Esophagus squamous epithelium (tissue), 4 donors: ENCODE results near the gene TBC1D22B.

ENCODE experiments used
- POLR2A ChIP-seq, 4 donors: fragments of 450-650 bp; IDR thresholded peaks; one replicate each; pipeline ENCODE4 v1.6.1; 2017; ENCODE audit warnings: antibody characterized with exemption in 4 of 4, mild to moderate bottlenecking in 4 of 4, moderate library complexity in 3 of 4
- TF ChIP-seq, protein P1 (sequence below), 6 experiments: fragments of 450-650 bp in 4 of 6; fragments of 200-600 bp in 2 of 6; sonication (generic) in 2 of 6; IDR thresholded peaks; one replicate each; pipeline ENCODE4 v1.5.1; 2016 to 2019; ENCODE audit warnings: antibody characterized with exemption in 6 of 6, mild to moderate bottlenecking in 4 of 6, moderate library complexity in 4 of 6

DNA sequence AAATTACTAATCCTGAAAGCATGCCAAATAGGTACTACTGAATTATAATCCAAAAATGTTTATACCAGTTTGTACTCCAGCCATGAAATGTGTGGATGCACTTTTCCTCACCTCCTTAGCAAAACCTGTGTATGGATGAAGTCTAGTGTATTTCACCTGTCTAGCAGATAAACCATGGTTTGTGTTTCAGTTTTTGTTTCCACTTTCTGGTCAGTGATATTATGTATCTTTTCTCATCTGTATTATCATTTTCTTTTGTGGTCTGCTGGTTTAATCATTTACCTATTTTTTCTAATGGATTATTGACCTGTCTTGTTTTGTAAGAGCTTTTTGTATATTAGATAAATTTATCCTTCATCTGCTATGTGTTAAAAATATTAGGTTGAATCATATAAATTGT, 41.4 kb downstream of the TBC1D22B start:
- TF ChIP-seq, protein P1, sequence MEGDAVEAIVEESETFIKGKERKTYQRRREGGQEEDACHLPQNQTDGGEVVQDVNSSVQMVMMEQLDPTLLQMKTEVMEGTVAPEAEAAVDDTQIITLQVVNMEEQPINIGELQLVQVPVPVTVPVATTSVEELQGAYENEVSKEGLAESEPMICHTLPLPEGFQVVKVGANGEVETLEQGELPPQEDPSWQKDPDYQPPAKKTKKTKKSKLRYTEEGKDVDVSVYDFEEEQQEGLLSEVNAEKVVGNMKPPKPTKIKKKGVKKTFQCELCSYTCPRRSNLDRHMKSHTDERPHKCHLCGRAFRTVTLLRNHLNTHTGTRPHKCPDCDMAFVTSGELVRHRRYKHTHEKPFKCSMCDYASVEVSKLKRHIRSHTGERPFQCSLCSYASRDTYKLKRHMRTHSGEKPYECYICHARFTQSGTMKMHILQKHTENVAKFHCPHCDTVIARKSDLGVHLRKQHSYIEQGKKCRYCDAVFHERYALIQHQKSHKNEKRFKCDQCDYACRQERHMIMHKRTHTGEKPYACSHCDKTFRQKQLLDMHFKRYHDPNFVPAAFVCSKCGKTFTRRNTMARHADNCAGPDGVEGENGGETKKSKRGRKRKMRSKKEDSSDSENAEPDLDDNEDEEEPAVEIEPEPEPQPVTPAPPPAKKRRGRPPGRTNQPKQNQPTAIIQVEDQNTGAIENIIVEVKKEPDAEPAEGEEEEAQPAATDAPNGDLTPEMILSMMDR (IDR thresholded peaks at IDR 0.05), result no peak
- no peak for TF ChIP-seq POLR2A (IDR thresholded peaks at IDR 0.05)
